Natural killer cell treated with Interleukin-12 subunit alpha and Interleukin-12 subunit beta and Interleukin-15 and Interleukin-18, amount 100 ng/mL, for 72 hours (primary cell): ENCODE results near the gene COQ5. TPM values are rescaled to one million over a fixed set of nuclear protein-coding genes. Genes with fewer than 3 reads are reported as not detected.

ENCODE experiments used
- ATAC-seq, 2 donors: fragments of 150-1000 bp; cut with Tn5 transposase in 1 of 2; sonication (Bioruptor Pico), chemical (Tn5 transposase) in 1 of 2; 2 replicates each; pipeline ENCODE4 v1.10.0; 2021
- DNase-seq: peaks from one replicate; pipeline ENCODE4 v3.0.0; 2022; ENCODE audit warnings: low spot score
- H3K27ac Mint-ChIP-seq, 2 donors: 1 replicate in 1 of 2; 2 replicates in 1 of 2; pipeline ENCODE4 v1.8.0; 2022; ENCODE audit warnings: mixed read lengths in 2 of 2, mild to moderate bottlenecking in 1 of 2, moderate library complexity in 1 of 2
- H3K27me3 Mint-ChIP-seq, 2 donors: 1 replicate in 1 of 2; 2 replicates in 1 of 2; pipeline ENCODE4 v1.8.0; 2022; ENCODE audit warnings: mixed read lengths in 2 of 2
- H3K36me3 Mint-ChIP-seq: one replicate; pipeline ENCODE4 v1.8.0; 2022; ENCODE audit warnings: mixed read lengths
- H3K4me1 Mint-ChIP-seq, 2 donors: 1 replicate in 1 of 2; 2 replicates in 1 of 2; pipeline ENCODE4 v1.8.0; 2022; ENCODE audit warnings: low read depth in 2 of 2, mixed read lengths in 2 of 2, mild to moderate bottlenecking in 1 of 2
- H3K4me3 Mint-ChIP-seq: one replicate; pipeline ENCODE4 v1.8.0; 2022; ENCODE audit warnings: mixed read lengths
- H3K9me3 Mint-ChIP-seq: 2 replicates; pipeline ENCODE4 v1.8.0; 2022; ENCODE audit warnings: mixed read lengths
- total RNA-seq, 2 donors: library from RNA; stranded (reverse); gene quantifications; one replicate each; pipeline ENCODE4 v1.2.3, GENCODE V29; 2022

Gene COQ5
- total RNA-seq, 2 donors from 2014 or later = 27.5 to 27.9 TPM

- Mint-ChIP-seq H3K27me3 (no peaks in the 10 kb centered on the region), H3K36me3 (no peaks in the 10 kb centered on the region), H3K9me3 (no peaks in the 10 kb centered on the region), H3K27ac (no peak overlapping the region), H3K4me3 (no peak overlapping the region), H3K4me1 (peaks cover 22 to 30% of the 10 kb centered on the region in 2 donors)
- no peak for ATAC-seq
- DNase-seq = no peak
These were observed 42.7 kb downstream of the COQ5 start for GRCh38 chr12:120485961-120486881.

GRCh38 chr12:120483621-120484020 is 45.3 kb downstream of the COQ5 start:
- H3K4me3 Mint-ChIP-seq = no peak overlapping the region
- H3K4me1 Mint-ChIP-seq = peaks cover 42 to 46% of the 10 kb centered on the region in 2 donors
- peak overlapping the region; percentile 12 to 100 for H3K27ac Mint-ChIP-seq

GRCh38 chr12:120481022-120481767 is 47.8 kb downstream of the COQ5 start:
- DNase-seq (no peak), ATAC-seq (peak; percentile 66 to 77)
- no peaks in the 10 kb centered on the region for H3K9me3 Mint-ChIP-seq
- peak overlapping the region; percentile 79 for H3K4me3 Mint-ChIP-seq
- H3K4me1 Mint-ChIP-seq = peaks cover 44 to 45% of the 10 kb centered on the region in 2 donors
- H3K36me3 Mint-ChIP-seq = no peaks in the 10 kb centered on the region
- peak overlapping the region; percentile 72 to 100 for H3K27ac Mint-ChIP-seq
- no peaks in the 10 kb centered on the region for H3K27me3 Mint-ChIP-seq

More at GRCh38 chr12:120483621-120484020, 45.3 kb downstream of the COQ5 start:
- ATAC-seq (peak in 1 of 2 donors; percentile 60), DNase-seq (no peak)
- H3K27me3 Mint-ChIP-seq = no peaks in the 10 kb centered on the region
- no peaks in the 10 kb centered on the region for H3K9me3 Mint-ChIP-seq
- H3K36me3 Mint-ChIP-seq = no peaks in the 10 kb centered on the region

GRCh38 chr12:120480211-120480610 is 48.7 kb downstream of the COQ5 start:
- H3K36me3 Mint-ChIP-seq = no peaks in the 10 kb centered on the region
- H3K4me3 Mint-ChIP-seq = peak overlapping the region; percentile 79
- DNase-seq (no peak), ATAC-seq (peak in 1 of 2 donors; percentile 36)
- peaks cover 47 to 52% of the 10 kb centered on the region in 2 donors for H3K4me1 Mint-ChIP-seq
- H3K27ac Mint-ChIP-seq = peak overlapping the region; percentile 72 to 100
- H3K27me3 Mint-ChIP-seq = no peaks in the 10 kb centered on the region
- H3K9me3 Mint-ChIP-seq = no peaks in the 10 kb centered on the region

- DNase-seq (no peak), ATAC-seq (no peak)
- Mint-ChIP-seq H3K4me3 (peak overlapping the region; percentile 41), H3K9me3 (no peaks in the 10 kb centered on the region), H3K27me3 (no peaks in the 10 kb centered on the region), H3K36me3 (no peaks in the 10 kb centered on the region), H3K27ac (peak overlapping the region; percentile 72 to 100), H3K4me1 (peaks cover 52 to 58% of the 10 kb centered on the region in 2 donors)
These were observed 49.5 kb downstream of the COQ5 start for GRCh38 chr12:120479458-120479857.

- Mint-ChIP-seq H3K27ac (peak overlapping the region; percentile 66 to 86), H3K9me3 (no peaks in the 10 kb centered on the region), H3K4me1 (peaks cover 40 to 53% of the 10 kb centered on the region in 2 donors), H3K4me3 (no peak overlapping the region), H3K27me3 (no peaks in the 10 kb centered on the region), H3K36me3 (no peaks in the 10 kb centered on the region)
- DNase-seq = no peak
- no peak for ATAC-seq
These were observed 53.3 kb downstream of the COQ5 start for GRCh38 chr12:120475643-120476042.

- Mint-ChIP-seq H3K4me3 (no peak overlapping the region), H3K4me1 (peaks cover 33 to 49% of the 10 kb centered on the region in 2 donors), H3K36me3 (no peaks in the 10 kb centered on the region), H3K27ac (peak overlapping the region in 1 of 2 donors; percentile 32), H3K27me3 (no peaks in the 10 kb centered on the region), H3K9me3 (no peaks in the 10 kb centered on the region)
- ATAC-seq = no peak
- no peak for DNase-seq
These were observed 54.4 kb downstream of the COQ5 start for GRCh38 chr12:120474616-120474960.

GRCh38 chr12:120473807-120474615 is 54.9 kb downstream of the COQ5 start:
- no peak for ATAC-seq
- Mint-ChIP-seq H3K4me3 (peak overlapping the region; percentile 37), H3K36me3 (no peaks in the 10 kb centered on the region), H3K9me3 (no peaks in the 10 kb centered on the region), H3K27ac (peak overlapping the region in 1 of 2 donors; percentile 32), H3K27me3 (no peaks in the 10 kb centered on the region), H3K4me1 (peaks cover 31 to 45% of the 10 kb centered on the region in 2 donors)
- no peak for DNase-seq

GRCh38 chr12:120472521-120472920 is 56.4 kb downstream of the COQ5 start:
- Mint-ChIP-seq H3K9me3 (no peaks in the 10 kb centered on the region), H3K4me1 (peaks cover 39 to 57% of the 10 kb centered on the region in 2 donors), H3K4me3 (no peak overlapping the region), H3K36me3 (no peaks in the 10 kb centered on the region), H3K27me3 (no peaks in the 10 kb centered on the region), H3K27ac (peak overlapping the region; percentile 39 to 44)
- ATAC-seq = no peak
- no peak for DNase-seq

GRCh38 chr12:120470150-120470784 is 58.7 kb downstream of the COQ5 start:
- DNase-seq (no peak), ATAC-seq (peak; percentile 34 to 45)
- H3K27ac Mint-ChIP-seq = peak overlapping the region; percentile 84 to 90
- peaks cover 46 to 55% of the 10 kb centered on the region in 2 donors for H3K4me1 Mint-ChIP-seq
- no peaks in the 10 kb centered on the region for H3K27me3 Mint-ChIP-seq
- H3K4me3 Mint-ChIP-seq = peak overlapping the region; percentile 89
- H3K9me3 Mint-ChIP-seq = no peaks in the 10 kb centered on the region
- H3K36me3 Mint-ChIP-seq = peaks cover 4% of the 10 kb centered on the region

GRCh38 chr12:120469450-120470149 is 59.4 kb downstream of the COQ5 start, which contains the start of gene SRSF9:
SRSF9 (minus strand) TSS chr12:120469748; CDS start chr12:120469609, 139 bp downstream.
- no peaks in the 10 kb centered on the region for H3K27me3 Mint-ChIP-seq
- H3K9me3 Mint-ChIP-seq = no peaks in the 10 kb centered on the region
- DNase-seq (peak; percentile 98), ATAC-seq (peak; percentile 97)
- peak within 1 kb of the TSS; percentile 89 for H3K4me3 Mint-ChIP-seq
- H3K4me1 Mint-ChIP-seq = peaks cover 44 to 50% of the 10 kb centered on the region in 2 donors
- H3K36me3 Mint-ChIP-seq = peaks cover 9% of the 10 kb centered on the region
- peak within 1 kb of the TSS; percentile 84 to 95 for H3K27ac Mint-ChIP-seq

GRCh38 chr12:120468821-120469449 is 60.0 kb downstream of the COQ5 start:
- Mint-ChIP-seq H3K27me3 (no peaks in the 10 kb centered on the region), H3K36me3 (peaks cover 15% of the 10 kb centered on the region), H3K9me3 (no peaks in the 10 kb centered on the region), H3K4me3 (peak overlapping the region; percentile 89), H3K27ac (peak overlapping the region; percentile 84 to 95), H3K4me1 (peaks cover 44 to 47% of the 10 kb centered on the region in 2 donors)
- DNase-seq (no peak), ATAC-seq (peak; percentile 59 to 69)
